ENCODE measurements around the gene ATAD1.

Gene ATAD1

GRCh38 chr10:87849001-87849400, 31.0 kb upstream of the ATAD1 start:
- peak; percentile 22; the same call in 1 of the 2 replicates for TF ChIP-seq NFIC (IDR thresholded peaks at IDR 0.05)
- TF ChIP-seq EP300 (IDR thresholded peaks at IDR 0.05; ENCODE audit: borderline replicate concordance): no peak

GRCh38 chr10:87847550-87847949, 29.5 kb upstream of the ATAD1 start:
- TF ChIP-seq YY1 (IDR thresholded peaks at IDR 0.05; ENCODE audit: low read depth): no peak
- no peak for TF ChIP-seq TCF12 (IDR thresholded peaks at IDR 0.05; ENCODE audit: low read depth)
- TF ChIP-seq REST (IDR thresholded peaks at IDR 0.05; ENCODE audit: low read depth): no peak
- TF ChIP-seq CREB1 (IDR thresholded peaks at IDR 0.05; ENCODE audit: low read depth): no peak
- TF ChIP-seq FOXM1 (IDR thresholded peaks at IDR 0.05; ENCODE audit: borderline replicate concordance, low read depth): no peak
- TF ChIP-seq CEBPB (IDR thresholded peaks at IDR 0.05): no peak
- no peak for TF ChIP-seq EP300 (IDR thresholded peaks at IDR 0.05; ENCODE audit: borderline replicate concordance)
- no peak for TF ChIP-seq MAX (IDR thresholded peaks at IDR 0.05)
- no peak for TF ChIP-seq TEAD4 (IDR thresholded peaks at IDR 0.05)
- no peak for TF ChIP-seq TAF1 (IDR thresholded peaks at IDR 0.05; ENCODE audit: low read depth)
- no peak for TF ChIP-seq USF1 (IDR thresholded peaks at IDR 0.05)
- no peak for TF ChIP-seq EGR1 (IDR thresholded peaks at IDR 0.05)
- TF ChIP-seq NFIC (IDR thresholded peaks at IDR 0.05): no peak
- TF ChIP-seq ZBTB7A (IDR thresholded peaks at IDR 0.05; ENCODE audit: low read depth): no peak
- TF ChIP-seq RAD21 (IDR thresholded peaks at IDR 0.05; ENCODE audit: low read depth): no peak

GRCh38 chr10:87846023-87846422, 28.0 kb upstream of the ATAD1 start:
- TF ChIP-seq ZBTB7A (IDR thresholded peaks at IDR 0.05; ENCODE audit: low read depth) (no peak), CREB1 (IDR thresholded peaks at IDR 0.05; ENCODE audit: low read depth) (no peak), NFIC (IDR thresholded peaks at IDR 0.05) (no peak), TCF12 (IDR thresholded peaks at IDR 0.05; ENCODE audit: low read depth) (no peak), EGR1 (IDR thresholded peaks at IDR 0.05) (no peak), FOXM1 (IDR thresholded peaks at IDR 0.05; ENCODE audit: borderline replicate concordance, low read depth) (no peak), REST (IDR thresholded peaks at IDR 0.05; ENCODE audit: low read depth) (no peak), CEBPB (IDR thresholded peaks at IDR 0.05) (no peak), RAD21 (IDR thresholded peaks at IDR 0.05; ENCODE audit: low read depth) (no peak), TAF1 (IDR thresholded peaks at IDR 0.05; ENCODE audit: low read depth) (no peak), MAX (IDR thresholded peaks at IDR 0.05) (no peak), YY1 (IDR thresholded peaks at IDR 0.05; ENCODE audit: low read depth) (no peak)

- TF ChIP-seq CREB1 (IDR thresholded peaks at IDR 0.05; ENCODE audit: low read depth) (no peak), TCF12 (IDR thresholded peaks at IDR 0.05; ENCODE audit: low read depth) (no peak), TEAD4 (IDR thresholded peaks at IDR 0.05) (no peak), TAF1 (IDR thresholded peaks at IDR 0.05; ENCODE audit: low read depth) (no peak), MAX (IDR thresholded peaks at IDR 0.05) (no peak), REST (IDR thresholded peaks at IDR 0.05; ENCODE audit: low read depth) (no peak), NFIC (IDR thresholded peaks at IDR 0.05) (no peak), ZBTB7A (IDR thresholded peaks at IDR 0.05; ENCODE audit: low read depth) (no peak), CEBPB (IDR thresholded peaks at IDR 0.05) (no peak), EP300 (IDR thresholded peaks at IDR 0.05; ENCODE audit: borderline replicate concordance) (no peak), FOXM1 (IDR thresholded peaks at IDR 0.05; ENCODE audit: borderline replicate concordance, low read depth) (no peak), RAD21 (IDR thresholded peaks at IDR 0.05; ENCODE audit: low read depth) (no peak), EGR1 (IDR thresholded peaks at IDR 0.05) (no peak), YY1 (IDR thresholded peaks at IDR 0.05; ENCODE audit: low read depth) (no peak), USF1 (IDR thresholded peaks at IDR 0.05) (no peak)
Observed at GRCh38 chr10:87845624-87845998, 27.6 kb upstream of the ATAD1 start.

Data from Ishikawa (cell line).